ENCODE measurements around the gene KLHL26. TPM values are rescaled to one million over a fixed set of nuclear protein-coding genes. Genes with fewer than 3 reads are reported as not detected.

Gene KLHL26
- total RNA-seq, 1 donor from 2014 or later, result 12.3 TPM

GRCh38 chr19:18659281-18660050 is 22.6 kb downstream of the KLHL26 start:
- TF ChIP-seq CTCF (conservative IDR thresholded peaks at IDR 0.05), result no peak
- Mint-ChIP-seq H3K4me1 (peaks cover 32% of the 10 kb centered on the region), H3K9me3 (no peaks in the 10 kb centered on the region), H3K36me3 (ENCODE audit: low read depth) (peaks cover 3% of the 10 kb centered on the region), H3K4me3 (no peak overlapping the region), H3K27me3 (ENCODE audit: low read depth) (peaks cover 6% of the 10 kb centered on the region), H3K27ac (ENCODE audit: unreplicated experiment) (no peak overlapping the region)
- no peak for DNase-seq (ENCODE audit: low read depth, low spot score)

- no peak overlapping the region for H3K4me3 Mint-ChIP-seq
- H3K9me3 Mint-ChIP-seq, result no peaks in the 10 kb centered on the region
- no peak for DNase-seq (ENCODE audit: low read depth, low spot score)
- TF ChIP-seq CTCF (conservative IDR thresholded peaks at IDR 0.05), result no peak
- no peak overlapping the region for H3K27ac Mint-ChIP-seq (ENCODE audit: unreplicated experiment)
- peaks cover 3% of the 10 kb centered on the region for H3K36me3 Mint-ChIP-seq (ENCODE audit: low read depth)
- peaks cover 32% of the 10 kb centered on the region for H3K4me1 Mint-ChIP-seq
- H3K27me3 Mint-ChIP-seq (ENCODE audit: low read depth), result peaks cover 6% of the 10 kb centered on the region
Observed at GRCh38 chr19:18660051-18660910, 23.5 kb downstream of the KLHL26 start.

GRCh38 chr19:18660939-18661670 is 24.3 kb downstream of the KLHL26 start:
- Mint-ChIP-seq H3K4me1 (peaks cover 32% of the 10 kb centered on the region), H3K9me3 (no peaks in the 10 kb centered on the region), H3K27me3 (ENCODE audit: low read depth) (peaks cover 6% of the 10 kb centered on the region), H3K36me3 (ENCODE audit: low read depth) (peaks cover 3% of the 10 kb centered on the region), H3K27ac (ENCODE audit: unreplicated experiment) (no peak overlapping the region), H3K4me3 (peak overlapping the region; percentile 15)
- no peak for TF ChIP-seq CTCF (conservative IDR thresholded peaks at IDR 0.05)
- no peak for DNase-seq (ENCODE audit: low read depth, low spot score)

GRCh38 chr19:18662972-18663732 is 26.3 kb downstream of the KLHL26 start:
- no peak for DNase-seq (ENCODE audit: low read depth, low spot score)
- Mint-ChIP-seq H3K27ac (ENCODE audit: unreplicated experiment) (no peak overlapping the region), H3K27me3 (ENCODE audit: low read depth) (peaks cover 3% of the 10 kb centered on the region), H3K9me3 (no peaks in the 10 kb centered on the region), H3K4me1 (peaks cover 17% of the 10 kb centered on the region), H3K36me3 (ENCODE audit: low read depth) (peaks cover 3% of the 10 kb centered on the region), H3K4me3 (no peak overlapping the region)
- TF ChIP-seq CTCF (conservative IDR thresholded peaks at IDR 0.05), result no peak
